ENCODE results near the gene ZBTB21.

DNA sequence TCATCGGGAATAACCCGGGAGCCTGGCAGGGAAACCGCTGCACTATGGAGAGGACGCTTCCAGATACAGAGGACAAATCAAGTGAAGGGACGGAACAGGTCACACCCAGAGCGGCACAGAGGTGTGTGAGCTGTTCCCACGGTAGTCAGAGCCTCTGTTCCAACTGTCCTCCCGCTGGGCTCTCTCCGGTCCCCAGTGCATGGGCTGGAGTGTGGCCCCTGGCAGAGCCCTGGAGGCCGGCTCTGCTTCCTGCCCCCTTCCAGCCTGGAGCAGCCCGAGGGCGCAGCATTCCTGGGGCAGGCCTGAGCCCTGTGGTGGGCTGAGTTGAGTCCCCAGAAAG, 11.9 kb upstream of the ZBTB21 start:
- no peak for TF ChIP-seq EP300 (IDR thresholded peaks at IDR 0.05; ENCODE audit: low read depth)
- TF ChIP-seq, protein P1, sequence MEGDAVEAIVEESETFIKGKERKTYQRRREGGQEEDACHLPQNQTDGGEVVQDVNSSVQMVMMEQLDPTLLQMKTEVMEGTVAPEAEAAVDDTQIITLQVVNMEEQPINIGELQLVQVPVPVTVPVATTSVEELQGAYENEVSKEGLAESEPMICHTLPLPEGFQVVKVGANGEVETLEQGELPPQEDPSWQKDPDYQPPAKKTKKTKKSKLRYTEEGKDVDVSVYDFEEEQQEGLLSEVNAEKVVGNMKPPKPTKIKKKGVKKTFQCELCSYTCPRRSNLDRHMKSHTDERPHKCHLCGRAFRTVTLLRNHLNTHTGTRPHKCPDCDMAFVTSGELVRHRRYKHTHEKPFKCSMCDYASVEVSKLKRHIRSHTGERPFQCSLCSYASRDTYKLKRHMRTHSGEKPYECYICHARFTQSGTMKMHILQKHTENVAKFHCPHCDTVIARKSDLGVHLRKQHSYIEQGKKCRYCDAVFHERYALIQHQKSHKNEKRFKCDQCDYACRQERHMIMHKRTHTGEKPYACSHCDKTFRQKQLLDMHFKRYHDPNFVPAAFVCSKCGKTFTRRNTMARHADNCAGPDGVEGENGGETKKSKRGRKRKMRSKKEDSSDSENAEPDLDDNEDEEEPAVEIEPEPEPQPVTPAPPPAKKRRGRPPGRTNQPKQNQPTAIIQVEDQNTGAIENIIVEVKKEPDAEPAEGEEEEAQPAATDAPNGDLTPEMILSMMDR (IDR thresholded peaks at IDR 0.05) = no peak
- TF ChIP-seq POLR2A (IDR thresholded peaks at IDR 0.05) = no peak
- TF ChIP-seq POLR2AphosphoS5 (IDR thresholded peaks at IDR 0.05) = no peak

Data from transverse colon (tissue), 4 donors.